Adrenal gland (tissue), 12 donors: Measurements from ENCODE around the gene VSX2. TPM values are rescaled to one million over a fixed set of nuclear protein-coding genes. Genes with fewer than 3 reads are reported as not detected.

ENCODE experiments used
- DNase-seq, 7 donors: peaks; one replicate each; pipeline ENCODE4 v3.0.0-alpha.2; 2019 to 2020
- H3K27ac ChIP-seq, 5 donors: fragments of 200-600 bp; sonication (generic) in 4 of 5; 1 replicate in 3 of 5; 2 replicates in 2 of 5; pipeline versions ENCODE4 v1.5.1 to v1.8.0; 2016 to 2020; ENCODE audit warnings: mild to moderate bottlenecking in 1 of 5
- H3K27me3 ChIP-seq: fragments of 200-600 bp; 2 replicates; pipeline ENCODE4 v1.8.0; 2021
- H3K36me3 ChIP-seq, 2 donors: fragments of 200-600 bp; replicated peaks in 1 of 2; 1 replicate in 1 of 2; 2 replicates in 1 of 2; pipeline versions ENCODE4 v1.5.1 to v1.8.0; 2018 to 2022
- H3K4me1 ChIP-seq, 2 donors: fragments of 200-600 bp; replicated peaks in 1 of 2; 1 replicate in 1 of 2; 2 replicates in 1 of 2; pipeline versions ENCODE4 v1.5.1 to v1.8.0; 2018 to 2021
- H3K4me3 ChIP-seq, 4 donors: fragments of 200-600 bp; sonication (generic) in 3 of 4; one replicate each; pipeline ENCODE4 v1.5.1; 2016 to 2018
- H3K9me3 ChIP-seq, 3 donors: fragments of 200-600 bp; sonication (generic) in 1 of 3; replicated peaks in 1 of 3; 1 replicate in 2 of 3; 2 replicates in 1 of 3; pipeline versions ENCODE4 v1.5.1 to v1.8.0; 2016 to 2021
- CTCF ChIP-seq, 6 experiments: fragments of 450-650 bp in 4 of 6; fragments of 200-600 bp in 2 of 6; sonication (generic) in 1 of 6; IDR thresholded peaks; 1 replicate in 5 of 6; 2 replicates in 1 of 6; pipeline versions ENCODE4 v1.5.1 to v1.8.0; 2016 to 2021; ENCODE audit warnings: antibody characterized with exemption in 6 of 6, mild to moderate bottlenecking in 2 of 6, moderate library complexity in 1 of 6
- POLR2A ChIP-seq, 2 donors: fragments of 450-650 bp; IDR thresholded peaks; one replicate each; pipeline ENCODE4 v1.6.1; 2017; ENCODE audit warnings: antibody characterized with exemption in 2 of 2, mild to moderate bottlenecking in 2 of 2, moderate library complexity in 1 of 2
- WGBS, 4 donors: extraction: QIAGEN DNeasy Blood & Tissue Kit in 2 of 4; methylation state at CpG; one replicate each; pipeline versions ENCODE4 v1.1.5 to v1.1.7; 2013 to 2017; 5-methylcytosine and 5-hydroxymethylcytosine counted together
- intact Hi-C, 2 donors: fragments of 100-400 bp; cut with DNase I; formaldehyde crosslinking; loops; one replicate each; pipeline versions ENCODE4 v1.14.1 to v1.15.0; 2022 to 2023
- polyA plus RNA-seq, 3 donors: library from polyadenylated mRNA; stranded (reverse); fragments of 200-250 nt in 2 of 3; fragments of 350-450 nt in 1 of 3; fragmentation: Illumina TruSeq in 1 of 3; extraction: RNeasy Lipid Tissue Mini Kit (QIAGEN cat#74804) in 1 of 3; gene quantifications; one replicate each; pipeline ENCODE4 v1.2.3, GENCODE V29; 2013 to 2014
- total RNA-seq, 9 donors: library from RNA; depleted of rRNA in 4 of 9; stranded (reverse); fragments of >200 nt in 4 of 9; fragments of 120-200 nt in 1 of 9; fragmentation: NEBNext Ultra II Directional in 1 of 9; extraction: Animal tissue kit (Norgen Biotek cat#: 25700) in 1 of 9; gene quantifications; one replicate each; pipeline versions ENCODE4 v1.1.0 to v1.2.4, GENCODE V29; 2013 to 2023
- donor health status: healthy with polysubstance abuse.
- donor health status: Bipolar disorder and iron deficiency.
- donor health status: DM: yes; HTN: yes; CAD: no.
- donor health status: DM: no; HTN: no; CAD: no.
- donor health status: DM: no; HTN: no; CAD: no.
- donor health status: DM: yes; HTN: yes; CAD: no.

Gene VSX2
- total and polyA plus RNA-seq, 12 donors = not detected

DNA sequence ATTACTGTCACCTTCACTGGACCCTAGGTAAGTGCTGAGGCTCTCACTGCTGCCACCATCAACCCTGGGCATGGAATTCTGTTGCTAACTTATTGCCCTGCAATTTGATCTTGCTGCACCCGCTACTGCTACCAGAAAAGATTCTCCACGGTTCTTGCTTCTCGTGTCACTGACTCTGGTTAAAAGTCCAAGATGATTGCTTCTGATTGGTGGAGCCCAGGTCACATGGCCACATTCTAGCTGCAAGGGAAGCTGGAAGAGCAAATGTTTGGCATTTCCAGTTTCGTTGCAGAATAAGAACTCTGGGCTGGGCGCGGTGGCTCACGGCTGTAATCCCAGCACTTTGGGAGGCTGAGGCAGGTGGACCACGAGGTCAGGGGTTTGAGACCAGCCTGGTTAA lies 7.5 kb upstream of the VSX2 start:
- no peak for DNase-seq
- no peaks in the 10 kb centered on the region for H3K9me3 ChIP-seq
- 76 to 90% (median 85%) methylated on average over 8 of the region's 8 CpGs for WGBS, 4 donors
- no peaks in the 10 kb centered on the region for H3K36me3 ChIP-seq
- H3K4me3 ChIP-seq = no peak overlapping the region
- no peaks in the 10 kb centered on the region for H3K4me1 ChIP-seq
- H3K27ac ChIP-seq = no peak overlapping the region
- H3K27me3 ChIP-seq = no peaks in the 10 kb centered on the region
- TF ChIP-seq POLR2A (IDR thresholded peaks at IDR 0.05) = no peak
- TF ChIP-seq CTCF (IDR thresholded peaks at IDR 0.05) = no peak
- intact Hi-C loops = no loop called here

GRCh38 chr14:74235017-74235416 lies 4.2 kb upstream of the VSX2 start:
- Histone ChIP-seq H3K36me3 (no peaks in the 10 kb centered on the region), H3K27me3 (peaks cover 26% of the 10 kb centered on the region), H3K9me3 (no peaks in the 10 kb centered on the region), H3K4me3 (no peak overlapping the region), H3K27ac (no peak overlapping the region), H3K4me1 (peaks cover 0 to 6% of the 10 kb centered on the region in 2 donors)
- no peak for DNase-seq
- 61 to 81% (median 76%) methylated on average over 4 of the region's 4 CpGs for WGBS, 4 donors
- TF ChIP-seq CTCF (IDR thresholded peaks at IDR 0.05) (no peak), POLR2A (IDR thresholded peaks at IDR 0.05) (no peak)
- intact Hi-C loops = no loop called here

GRCh38 chr14:74237441-74237840 lies 1.8 kb upstream of the VSX2 start:
- no peak for DNase-seq
- H3K27ac ChIP-seq = no peak overlapping the region
- 74 to 82% (median 76%) methylated on average over 4 of the region's 4 CpGs for WGBS, 4 donors
- no peaks in the 10 kb centered on the region for H3K9me3 ChIP-seq
- H3K4me1 ChIP-seq = peaks cover 14 to 26% of the 10 kb centered on the region in 2 donors
- H3K27me3 ChIP-seq = peaks cover 51% of the 10 kb centered on the region
- H3K36me3 ChIP-seq = no peaks in the 10 kb centered on the region
- H3K4me3 ChIP-seq = no peak overlapping the region
- TF ChIP-seq POLR2A (IDR thresholded peaks at IDR 0.05) = no peak
- no peak for TF ChIP-seq CTCF (IDR thresholded peaks at IDR 0.05)
- intact Hi-C loops = no loop called here

- no peaks in the 10 kb centered on the region for H3K36me3 ChIP-seq
- no peak for TF ChIP-seq POLR2A (IDR thresholded peaks at IDR 0.05)
- TF ChIP-seq CTCF (IDR thresholded peaks at IDR 0.05) = no peak
- H3K4me3 ChIP-seq = peak overlapping the region in 1 of 4 donors; percentile 44
- peaks cover 14 to 26% of the 10 kb centered on the region in 2 donors for H3K4me1 ChIP-seq
- H3K27ac ChIP-seq = no peak overlapping the region
- intact Hi-C loops = no loop called here
- 5 to 7% (median 6%) methylated on average over 39 to 94 of the region's 94 CpGs for WGBS, 4 donors
- DNase-seq = no peak
- H3K27me3 ChIP-seq = peaks cover 73% of the 10 kb centered on the region
- no peaks in the 10 kb centered on the region for H3K9me3 ChIP-seq
Observed at GRCh38 chr14:74239848-74240793, 872 bp downstream of the VSX2 start.
